Prostate gland (tissue), 2 donors: ENCODE measurements around the gene STX16. TPM values are rescaled to one million over a fixed set of nuclear protein-coding genes. Genes with fewer than 3 reads are reported as not detected.

Source experiments
- DNase-seq: peaks from one replicate; pipeline ENCODE4 v3.0.0-alpha.2; 2019; ENCODE audit warnings: low spot score
- H3K27ac ChIP-seq, 2 donors: fragments of 200-600 bp; sonication (generic); 2 replicates each; pipeline ENCODE4 v1.5.1; 2017 to 2019
- H3K27me3 ChIP-seq: fragments of 200-600 bp; sonication (generic); replicated peaks from 2 replicates; pipeline ENCODE4 v1.5.1; 2019; ENCODE audit not compliant: insufficient read depth
- H3K36me3 ChIP-seq, 2 donors: fragments of 200-600 bp; sonication (generic); 1 replicate in 1 of 2; 2 replicates in 1 of 2; pipeline versions ENCODE4 v1.5.1 to v1.8.1; 2017 to 2019
- H3K4me1 ChIP-seq: fragments of 200-600 bp; sonication (generic); replicated peaks from 2 replicates; pipeline ENCODE4 v1.5.1; 2019
- H3K4me3 ChIP-seq, 2 donors: fragments of 200-600 bp; sonication (generic); 2 replicates each; pipeline ENCODE4 v1.5.1; 2017 to 2019
- H3K9me3 ChIP-seq: fragments of 200-600 bp; sonication (generic); 2 replicates; pipeline ENCODE4 v1.5.1; 2017
- POLR2A ChIP-seq: fragments of 450-650 bp; IDR thresholded peaks from one replicate; pipeline ENCODE4 v1.6.1; 2016; ENCODE audit warnings: antibody characterized with exemption, mild to moderate bottlenecking
- POLR2AphosphoS5 ChIP-seq: sonication (generic); formaldehyde crosslinking; IDR thresholded peaks from one replicate; pipeline ENCODE4 v1.6.1; 2017; ENCODE audit warnings: antibody characterized with exemption
- WGBS: methylation state at CpG from one replicate; pipeline ENCODE4 v1.1.5; 2018; 5-methylcytosine and 5-hydroxymethylcytosine counted together
- intact Hi-C: fragments of 100-400 bp; cut with DNase I; formaldehyde crosslinking; loops from one replicate; pipeline ENCODE4 v1.14.2; 2022
- total RNA-seq, 2 donors: library from RNA; depleted of rRNA; stranded (reverse); fragments of >200 nt; gene quantifications; one replicate each; pipeline ENCODE4 v1.1.0, GENCODE V29; 2016
- TF ChIP-seq, protein P1 (sequence below), 4 experiments: fragments of 200-600 bp in 2 of 4; fragments of 450-650 bp in 2 of 4; sonication (generic) in 2 of 4; IDR thresholded peaks; 1 replicate in 3 of 4; 2 replicates in 1 of 4; pipeline ENCODE4 v1.5.1; 2016 to 2019; ENCODE audit warnings: antibody characterized with exemption in 4 of 4, mild to moderate bottlenecking in 2 of 4, moderate library complexity in 2 of 4

Gene STX16
- total RNA-seq, 2 donors from 2014 or later = 34.3 to 115 TPM

DNA sequence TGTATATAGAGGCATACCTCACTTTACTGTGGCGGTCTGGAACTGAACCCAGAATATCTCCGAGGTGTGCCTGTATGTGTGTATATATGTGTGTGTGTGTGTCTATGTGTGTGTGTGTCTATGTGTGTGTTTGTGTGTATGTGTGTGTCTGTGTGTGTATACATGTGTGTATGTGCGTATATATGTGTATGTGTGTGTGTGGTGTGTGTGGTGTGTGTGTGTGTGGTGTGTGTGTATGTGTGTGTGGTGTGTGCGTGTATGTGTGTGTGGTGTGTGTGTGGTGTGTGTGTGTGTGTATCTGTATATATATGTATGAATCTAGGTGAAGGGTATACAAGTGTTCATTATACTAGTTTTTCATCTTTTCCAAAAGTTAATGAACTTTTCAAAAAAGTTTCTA is 37.3 kb downstream of the STX16 start:
- no peak for DNase-seq
- Histone ChIP-seq H3K9me3 (no peaks in the 10 kb centered on the region), H3K4me3 (no peak overlapping the region), H3K36me3 (no peaks in the 10 kb centered on the region), H3K27ac (no peak overlapping the region), H3K4me1 (peaks cover 3% of the 10 kb centered on the region), H3K27me3 (no peaks in the 10 kb centered on the region)
- 84% methylated on average over 4 of the region's 4 CpGs for WGBS
- intact Hi-C loops = no loop called here
- TF ChIP-seq, protein P1, sequence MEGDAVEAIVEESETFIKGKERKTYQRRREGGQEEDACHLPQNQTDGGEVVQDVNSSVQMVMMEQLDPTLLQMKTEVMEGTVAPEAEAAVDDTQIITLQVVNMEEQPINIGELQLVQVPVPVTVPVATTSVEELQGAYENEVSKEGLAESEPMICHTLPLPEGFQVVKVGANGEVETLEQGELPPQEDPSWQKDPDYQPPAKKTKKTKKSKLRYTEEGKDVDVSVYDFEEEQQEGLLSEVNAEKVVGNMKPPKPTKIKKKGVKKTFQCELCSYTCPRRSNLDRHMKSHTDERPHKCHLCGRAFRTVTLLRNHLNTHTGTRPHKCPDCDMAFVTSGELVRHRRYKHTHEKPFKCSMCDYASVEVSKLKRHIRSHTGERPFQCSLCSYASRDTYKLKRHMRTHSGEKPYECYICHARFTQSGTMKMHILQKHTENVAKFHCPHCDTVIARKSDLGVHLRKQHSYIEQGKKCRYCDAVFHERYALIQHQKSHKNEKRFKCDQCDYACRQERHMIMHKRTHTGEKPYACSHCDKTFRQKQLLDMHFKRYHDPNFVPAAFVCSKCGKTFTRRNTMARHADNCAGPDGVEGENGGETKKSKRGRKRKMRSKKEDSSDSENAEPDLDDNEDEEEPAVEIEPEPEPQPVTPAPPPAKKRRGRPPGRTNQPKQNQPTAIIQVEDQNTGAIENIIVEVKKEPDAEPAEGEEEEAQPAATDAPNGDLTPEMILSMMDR (IDR thresholded peaks at IDR 0.05) = no peak
- TF ChIP-seq POLR2AphosphoS5 (no peak), POLR2A (no peak)

DNA sequence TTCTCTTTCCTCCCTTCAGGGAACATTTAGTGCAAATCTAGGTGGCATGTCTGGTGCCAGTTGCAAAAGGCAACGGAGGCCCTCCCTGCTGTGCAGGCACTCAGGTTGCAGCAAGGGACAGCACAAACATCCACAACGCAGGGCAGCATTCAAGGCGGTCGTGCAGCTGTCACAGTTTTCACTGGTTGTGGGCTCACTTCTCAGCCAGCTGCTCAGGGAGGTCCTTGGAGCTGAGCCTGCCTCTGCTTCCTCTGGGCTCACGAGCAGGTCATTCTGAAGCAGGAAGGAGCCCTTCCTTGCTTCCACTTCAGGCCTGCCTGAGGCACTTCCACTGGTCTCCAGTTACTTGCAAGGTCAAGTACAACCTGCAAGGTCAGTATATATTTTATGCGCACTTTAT is 37.8 kb downstream of the STX16 start:
- peaks cover 7% of the 10 kb centered on the region for H3K4me1 ChIP-seq
- H3K4me3 ChIP-seq = no peak overlapping the region
- 57% methylated on average over 6 of the region's 6 CpGs for WGBS
- H3K27ac ChIP-seq = no peak overlapping the region
- TF ChIP-seq POLR2A = no peak
- no peak for TF ChIP-seq POLR2AphosphoS5
- TF ChIP-seq, protein P1 (IDR thresholded peaks at IDR 0.05) = no peak
- no peaks in the 10 kb centered on the region for H3K27me3 ChIP-seq
- intact Hi-C loops = no loop called here
- no peaks in the 10 kb centered on the region for H3K9me3 ChIP-seq
- DNase-seq = no peak
- H3K36me3 ChIP-seq = no peaks in the 10 kb centered on the region

DNA sequence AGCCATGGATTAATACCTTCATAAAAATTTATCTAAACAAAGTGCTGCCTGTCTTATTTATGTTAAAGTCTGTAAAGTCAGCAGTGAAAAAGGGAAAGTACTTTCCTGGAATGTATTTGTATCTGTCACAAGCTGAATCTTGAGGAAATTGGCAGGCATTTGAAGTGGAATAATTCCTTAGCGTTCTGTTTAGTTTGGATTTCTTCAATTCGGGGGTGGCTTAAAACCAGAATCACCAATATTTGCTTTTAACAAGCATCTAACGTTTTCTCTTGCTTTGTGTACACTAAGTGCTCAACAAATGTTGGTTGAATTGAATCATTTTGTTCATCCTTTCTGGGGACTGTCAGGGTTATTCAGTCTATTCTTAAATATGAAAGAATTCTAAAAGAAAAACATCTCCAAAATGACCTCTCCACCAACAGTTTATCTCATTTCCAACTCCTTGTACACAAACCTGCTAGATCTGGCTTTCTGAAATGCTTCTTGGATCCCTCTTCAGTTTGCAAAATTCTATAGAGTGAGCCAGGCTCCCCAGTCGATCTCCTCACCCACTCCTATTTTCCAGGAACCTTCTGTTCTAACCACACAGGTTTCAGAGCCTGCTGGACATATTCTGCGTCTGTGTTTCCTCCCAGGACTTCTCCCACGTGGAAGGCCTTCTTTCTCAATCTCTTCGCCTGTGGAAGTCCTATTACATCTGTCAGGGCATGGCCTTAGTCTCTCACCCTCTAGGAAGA is 39.5 kb downstream of the STX16 start:
- peak; percentile 34 for DNase-seq
- intact Hi-C loops = loop anchor here (5.0 to 10.0 kb wide), 2 partner anchors 208 to 456 kb away; no protein-coding TSS in a partner anchor
- TF ChIP-seq POLR2AphosphoS5 = no peak
- TF ChIP-seq POLR2A = no peak
- TF ChIP-seq, protein P1 (IDR thresholded peaks at IDR 0.05) = no peak

DNA sequence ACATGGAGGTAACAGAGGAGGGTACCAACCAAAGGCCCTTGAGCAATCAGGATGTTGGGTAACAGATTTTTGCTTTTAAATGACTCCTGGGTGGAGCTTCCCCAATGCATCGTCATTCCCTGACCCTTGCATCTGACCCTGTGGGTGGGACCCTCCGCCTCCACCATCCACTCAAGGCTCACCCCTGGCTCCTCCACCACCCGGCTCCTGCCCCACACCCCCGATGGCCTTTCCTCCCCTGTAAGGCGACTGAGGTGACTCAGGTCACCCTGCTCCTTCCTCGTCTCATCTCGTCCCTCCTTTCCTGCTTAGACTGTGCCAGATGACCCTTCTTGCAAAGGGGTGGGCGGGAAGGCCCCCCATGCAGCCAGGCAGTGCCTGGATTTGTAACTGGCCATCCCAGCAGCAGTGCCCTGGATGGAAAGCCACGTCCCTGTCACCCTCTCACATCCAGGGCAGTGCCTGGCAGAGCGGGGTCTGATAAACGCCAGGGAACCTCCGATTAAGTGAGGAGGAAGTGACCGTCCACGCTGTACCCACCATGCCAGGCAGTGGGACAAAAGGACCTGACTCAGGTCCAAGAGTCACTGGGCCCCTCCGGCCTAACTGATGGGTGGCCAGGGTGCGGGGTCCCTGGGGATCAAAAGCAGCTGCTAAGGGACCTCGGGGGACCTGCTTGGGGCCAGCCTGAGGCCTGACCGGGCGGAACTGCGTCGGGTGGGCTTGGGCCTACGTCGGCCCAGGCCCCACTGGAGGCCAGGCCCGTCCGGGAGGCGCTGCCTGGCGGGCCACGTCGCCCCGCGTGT is 40.9 kb downstream of the STX16 start:
- 81% methylated on average over 27 of the region's 31 CpGs for WGBS
- peak overlapping the region; percentile 68 to 74 for H3K27ac ChIP-seq
- peaks cover 0 to 2% of the 10 kb centered on the region in 2 donors for H3K36me3 ChIP-seq
- no peaks in the 10 kb centered on the region for H3K27me3 ChIP-seq
- no peak overlapping the region for H3K4me3 ChIP-seq
- DNase-seq = no peak
- intact Hi-C loops = loop anchor here (2.0 to 10.0 kb wide), 3 partner anchors 41 to 457 kb away; partner anchors contain the start of gene STX16
- no peaks in the 10 kb centered on the region for H3K9me3 ChIP-seq
- peaks cover 8% of the 10 kb centered on the region for H3K4me1 ChIP-seq
- TF ChIP-seq POLR2A = no peak
- TF ChIP-seq POLR2AphosphoS5 = no peak
- TF ChIP-seq, protein P1 (IDR thresholded peaks at IDR 0.05) = no peak

More for the DNA sequence above, 39.5 kb downstream of the STX16 start:
- no peaks in the 10 kb centered on the region for H3K27me3 ChIP-seq
- H3K27ac ChIP-seq = peak overlapping the region; percentile 33 to 62
- no peaks in the 10 kb centered on the region for H3K36me3 ChIP-seq
- no peak overlapping the region for H3K4me3 ChIP-seq
- no peaks in the 10 kb centered on the region for H3K9me3 ChIP-seq
- 12% methylated on average over 7 of the region's 7 CpGs for WGBS
- peaks cover 8% of the 10 kb centered on the region for H3K4me1 ChIP-seq
